Stimulated activated naive CD4-positive, alpha-beta T cell (primary cell): ENCODE results near the gene PLD5.
"Not testable (repeated sequence)": the region's sequence is repeated elsewhere in the genome, so short reads cannot be mapped to it uniquely, and the experiment has no call there.

Experiments used
- DNase-seq, 6 experiments: peaks; one replicate each; lab custom pipeline; 2025; lab: John Stamatoyannopoulos, UW

Gene PLD5

DNA sequence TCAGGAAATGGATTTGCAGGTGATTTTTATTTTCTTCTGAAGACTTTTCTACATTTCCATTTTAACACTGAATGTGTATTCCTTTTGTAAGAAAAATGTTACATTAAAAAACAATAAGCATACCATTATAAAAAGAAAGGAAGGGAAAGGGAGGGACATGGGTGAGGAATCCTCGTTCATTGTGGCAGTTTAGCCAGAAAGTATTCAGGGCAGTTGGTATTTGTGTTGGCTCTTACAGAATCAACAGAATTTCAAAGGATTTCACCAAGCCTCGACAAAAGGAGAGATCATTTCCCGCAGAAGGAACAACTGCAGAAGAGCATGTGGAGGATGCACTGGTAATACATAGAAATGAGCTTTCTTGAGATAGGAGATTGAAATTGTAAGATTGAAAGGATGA is 35.0 kb downstream of the PLD5 start:
- no peak for DNase-seq

DNA sequence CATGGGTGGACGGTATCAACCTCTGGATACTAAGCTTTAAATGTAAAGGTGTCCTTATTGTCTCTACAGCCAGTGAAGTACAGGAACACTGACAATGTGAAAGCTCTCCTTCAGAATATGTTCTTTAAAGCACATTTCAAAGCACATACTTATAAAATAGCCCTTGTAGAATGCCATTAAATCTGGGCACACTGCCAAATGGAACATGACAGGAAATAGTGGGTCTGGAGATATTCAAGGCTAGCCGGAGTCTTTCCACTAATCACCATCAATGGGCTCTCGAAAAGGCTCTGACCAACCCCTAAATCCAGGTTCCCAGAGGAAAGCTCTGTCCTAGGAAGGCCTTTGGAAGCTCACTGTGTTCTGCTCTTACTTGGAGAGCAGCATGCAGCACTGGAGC is 46.6 kb downstream of the PLD5 start:
- no peak for DNase-seq

DNA sequence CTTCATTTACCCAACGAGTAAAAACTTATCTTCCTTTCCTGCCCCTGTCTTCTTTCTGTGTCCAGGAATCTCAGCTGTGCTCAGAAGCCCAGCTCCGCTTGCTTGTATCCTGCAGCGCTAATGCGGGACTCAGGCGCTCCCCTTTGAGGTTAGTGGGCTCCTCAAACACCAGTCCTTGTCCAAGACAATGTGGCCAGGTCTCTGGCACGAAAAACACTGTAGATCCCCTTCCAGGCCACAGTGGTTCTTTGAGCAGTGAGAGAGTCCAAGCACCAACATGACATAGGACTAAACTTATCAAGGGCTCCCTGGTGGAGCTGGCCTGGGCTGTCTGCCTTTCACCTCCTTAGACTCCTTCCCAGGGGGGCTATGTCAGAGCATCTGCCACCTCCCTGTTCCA is 53.7 kb downstream of the PLD5 start:
- no peak for DNase-seq

DNA sequence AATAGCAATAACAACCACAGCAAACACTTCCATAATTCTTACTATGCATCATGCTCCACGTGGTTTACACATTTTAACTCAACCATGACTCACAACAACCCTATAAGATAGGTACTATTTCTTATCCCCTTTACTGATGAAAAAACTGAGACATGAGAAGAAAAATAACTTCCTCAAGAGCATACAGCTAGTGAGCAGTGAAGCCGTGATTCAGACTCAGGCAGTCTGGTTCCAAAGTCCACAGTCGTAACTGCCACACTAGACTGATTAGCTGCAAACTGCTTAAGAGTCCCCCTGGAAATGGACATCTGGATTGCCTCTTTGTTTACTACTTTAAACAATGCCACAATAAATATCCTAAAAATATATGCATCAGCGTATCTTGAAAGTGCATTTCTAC is 55.7 kb downstream of the PLD5 start:
- no peak for DNase-seq

DNA sequence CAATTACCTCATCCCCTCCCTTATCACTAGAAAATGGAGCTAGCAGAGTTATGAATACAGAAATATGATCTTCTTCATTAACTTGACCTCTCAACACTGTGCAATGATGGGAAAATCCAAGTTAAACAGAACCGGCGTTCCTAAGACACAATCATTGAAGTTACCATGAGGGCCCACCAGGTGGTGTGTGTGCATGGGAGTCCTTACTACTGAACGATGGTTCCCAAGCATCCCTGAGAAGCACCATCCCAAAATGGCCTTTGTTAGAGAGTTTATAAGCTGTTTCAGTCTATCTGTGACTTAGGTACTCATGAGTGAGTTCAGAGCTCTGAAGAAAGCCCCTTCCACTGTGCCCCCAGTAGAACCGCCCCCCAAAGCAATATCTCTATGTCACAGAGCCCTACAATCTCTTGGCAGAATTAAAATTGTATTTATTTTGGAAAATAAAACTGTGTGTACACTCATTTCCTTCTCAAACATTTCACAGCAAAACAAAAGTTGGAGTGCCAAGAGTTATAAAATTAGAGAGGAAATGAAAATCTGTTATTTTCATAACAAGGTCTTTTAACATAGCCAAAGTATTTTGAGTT is 56.8 kb downstream of the PLD5 start:
- no peak for DNase-seq

DNA sequence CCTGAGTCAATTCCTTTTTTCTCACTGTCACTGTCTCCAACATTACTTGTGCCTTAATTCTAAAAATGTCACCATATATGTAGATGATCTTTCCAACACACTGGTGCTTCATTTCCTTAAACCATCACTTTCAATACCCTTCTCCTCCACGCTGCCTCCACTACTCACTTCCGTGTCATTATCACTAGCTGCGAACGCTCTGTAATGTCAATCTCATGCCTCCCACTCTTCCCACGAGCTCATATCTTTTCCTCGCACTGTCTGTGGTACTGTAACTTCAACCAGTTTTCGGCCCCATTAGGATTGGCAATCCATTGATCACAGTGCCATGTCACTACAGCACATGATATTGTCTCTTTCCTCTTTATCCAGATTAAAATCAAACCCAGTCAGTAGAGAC is 61.6 kb downstream of the PLD5 start:
- no peak for DNase-seq

DNA sequence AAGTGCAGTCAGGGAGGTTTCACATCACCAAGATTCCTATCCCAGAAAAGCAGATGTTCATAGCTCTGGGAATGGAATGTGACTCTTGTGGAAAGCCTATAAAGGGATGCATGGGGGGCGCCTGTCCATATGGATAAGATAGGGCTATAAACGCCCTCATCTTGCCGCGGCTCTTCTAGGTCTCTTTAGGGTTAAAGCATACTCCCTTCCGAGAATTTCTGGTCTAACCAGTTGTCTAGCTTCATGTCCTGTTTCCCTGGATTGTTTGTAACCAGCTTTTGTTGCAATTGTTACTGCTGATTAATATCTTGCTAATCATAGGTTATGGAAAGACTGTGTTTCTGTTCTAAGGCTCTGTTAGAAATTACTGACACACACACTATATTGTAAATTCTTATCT is 64.8 kb downstream of the PLD5 start:
- not testable (repeated sequence) for DNase-seq

DNA sequence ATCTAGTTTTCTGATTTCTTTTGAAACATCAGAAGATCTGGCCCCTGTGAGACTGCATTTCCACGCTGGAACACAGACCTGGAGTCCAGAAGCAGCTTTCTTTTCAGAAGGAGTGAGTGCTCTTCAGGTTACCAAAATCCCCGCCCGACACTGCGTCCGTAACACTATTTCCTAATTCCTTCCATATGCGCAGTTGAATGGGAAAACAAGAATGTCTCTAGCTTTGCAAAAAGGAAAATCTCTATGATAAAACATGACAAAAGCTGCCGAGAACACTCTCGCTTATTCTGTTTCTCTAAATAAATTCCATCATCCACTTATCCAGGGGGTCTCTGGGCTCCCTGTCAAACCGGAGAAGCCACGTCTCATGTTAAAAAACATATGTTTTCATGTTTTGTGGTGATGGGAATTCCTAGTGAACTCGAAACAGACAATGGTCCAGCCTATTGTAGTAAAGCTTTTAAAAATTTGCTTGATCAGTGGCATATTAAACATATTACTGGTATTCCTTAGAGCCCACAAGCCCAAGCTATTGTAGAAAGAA is 67.7 kb downstream of the PLD5 start:
- no peak for DNase-seq

DNA sequence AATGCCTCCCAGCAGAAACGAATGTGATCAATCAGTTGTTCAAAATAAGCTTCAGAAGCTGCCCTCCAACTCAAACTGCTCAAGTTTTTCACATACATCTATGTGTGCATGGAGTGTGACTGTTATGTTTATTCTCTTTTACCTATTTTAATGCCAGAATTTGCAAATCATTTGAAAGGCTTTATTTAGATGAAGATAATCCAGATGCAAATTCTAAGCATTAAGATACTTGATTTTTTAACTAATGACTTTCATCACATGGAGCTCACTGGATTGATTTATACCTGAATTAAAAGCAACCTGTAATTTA is 69.5 kb downstream of the PLD5 start:
- DNase-seq = no peak

DNA sequence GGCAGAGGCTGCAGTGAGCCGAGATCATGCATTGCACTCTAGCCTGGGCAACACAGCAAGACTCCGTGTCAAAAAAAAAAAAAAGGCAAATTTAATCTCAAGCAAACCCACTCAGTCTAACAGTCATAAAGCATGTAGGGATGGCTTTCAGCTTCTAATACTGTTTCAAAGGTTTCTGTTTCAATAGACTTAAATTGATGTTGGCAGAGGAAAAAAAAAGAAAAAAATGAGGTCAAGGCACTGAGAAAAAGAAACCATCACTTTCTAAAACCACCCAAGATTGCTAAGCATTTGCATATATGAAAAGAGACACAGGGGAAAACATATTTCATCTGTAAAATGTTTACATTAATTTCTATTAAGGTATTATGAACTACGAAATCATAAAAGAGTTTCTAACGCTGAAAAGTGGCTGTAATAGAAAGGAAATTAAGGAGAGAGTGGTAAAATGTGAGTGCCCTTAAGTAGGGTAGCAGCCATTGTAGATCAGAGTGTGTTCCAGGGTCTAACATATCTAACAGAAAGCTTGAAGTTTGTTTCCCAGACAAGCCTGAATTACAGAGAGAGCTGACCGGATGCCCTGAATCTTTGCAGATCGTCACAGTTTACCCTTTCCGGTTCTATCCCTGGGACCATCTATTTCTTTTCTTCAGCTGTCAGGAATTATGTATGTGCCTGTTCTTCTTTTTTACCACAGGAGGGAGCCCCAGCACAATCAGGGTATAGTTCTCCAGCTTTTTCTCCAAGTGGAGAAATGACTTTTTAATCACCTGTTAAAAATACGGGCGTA is 70.0 kb downstream of the PLD5 start:
- DNase-seq = no peak

DNA sequence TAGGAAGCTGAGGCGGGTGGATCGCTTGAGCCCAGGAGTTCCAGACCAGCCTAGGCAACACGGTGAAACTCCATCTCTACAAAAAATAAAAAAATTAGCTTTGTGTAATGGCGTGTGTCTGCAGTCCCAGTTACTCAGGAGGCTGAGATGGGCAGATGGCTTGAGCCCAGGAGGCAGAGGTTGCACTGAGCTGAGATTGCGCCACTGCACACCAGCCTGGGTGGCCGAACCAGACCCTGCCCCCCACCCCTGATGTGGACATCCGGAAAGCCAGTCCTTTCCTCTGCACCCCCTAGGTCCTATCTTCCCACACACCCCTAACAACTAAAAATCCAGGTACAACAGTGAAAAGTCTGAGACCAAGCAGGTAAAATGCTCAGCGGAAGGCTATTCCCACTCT is 71.9 kb downstream of the PLD5 start:
- DNase-seq = no peak

DNA sequence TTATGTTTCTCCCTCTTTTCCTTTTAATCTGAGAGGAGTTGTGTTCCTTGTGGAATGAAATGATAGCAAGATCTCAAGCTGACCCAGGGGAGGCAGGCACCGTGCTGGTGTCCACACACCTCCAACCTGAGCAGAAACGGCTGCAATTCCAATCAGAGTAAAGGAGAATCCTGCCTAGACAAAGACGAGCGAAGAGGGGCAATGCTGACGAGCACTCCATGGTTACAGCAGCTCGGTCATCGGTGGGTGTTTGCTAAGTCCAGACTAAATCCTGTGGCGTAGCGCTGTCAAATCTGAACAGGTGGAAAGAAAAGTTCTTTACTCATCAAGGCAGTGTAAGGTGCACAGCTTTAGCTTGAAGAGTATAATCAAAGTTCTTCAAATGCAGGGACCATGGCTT is 74.8 kb downstream of the PLD5 start:
- no peak for DNase-seq

DNA sequence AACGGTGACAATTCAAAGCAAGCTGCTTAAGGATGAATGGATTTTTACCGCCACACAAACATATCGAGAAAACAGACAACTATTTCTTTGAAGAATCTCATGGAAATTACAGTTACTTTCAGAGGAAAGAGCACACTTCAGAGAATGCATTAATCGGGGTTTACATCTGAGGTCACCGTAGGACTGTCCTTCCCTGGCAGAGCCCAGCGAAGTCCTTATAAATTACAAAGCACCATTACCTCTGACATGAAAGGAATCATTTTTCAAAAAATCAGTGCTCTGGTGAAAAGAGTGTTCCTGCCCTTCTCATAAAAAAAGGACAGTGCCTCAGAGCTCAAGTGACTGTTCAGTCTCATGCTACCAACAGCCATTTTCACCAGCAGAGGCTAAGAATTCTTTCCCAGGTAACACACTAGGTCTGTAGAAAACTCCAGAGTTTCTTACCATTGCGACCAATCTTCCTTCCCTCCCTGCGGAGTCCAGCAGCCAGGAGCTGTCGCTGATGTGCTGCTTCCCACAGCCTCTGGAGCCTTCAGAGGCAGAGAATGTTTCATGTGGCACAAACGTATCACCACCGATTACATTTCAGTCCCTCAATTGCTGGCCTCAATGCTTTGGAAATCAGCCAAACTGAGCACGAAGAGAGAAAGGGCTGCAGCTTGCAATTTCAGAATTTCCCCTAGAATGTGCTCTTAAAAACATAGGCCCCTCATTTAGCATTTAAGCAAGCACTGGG is 75.4 kb downstream of the PLD5 start:
- no peak for DNase-seq

DNA sequence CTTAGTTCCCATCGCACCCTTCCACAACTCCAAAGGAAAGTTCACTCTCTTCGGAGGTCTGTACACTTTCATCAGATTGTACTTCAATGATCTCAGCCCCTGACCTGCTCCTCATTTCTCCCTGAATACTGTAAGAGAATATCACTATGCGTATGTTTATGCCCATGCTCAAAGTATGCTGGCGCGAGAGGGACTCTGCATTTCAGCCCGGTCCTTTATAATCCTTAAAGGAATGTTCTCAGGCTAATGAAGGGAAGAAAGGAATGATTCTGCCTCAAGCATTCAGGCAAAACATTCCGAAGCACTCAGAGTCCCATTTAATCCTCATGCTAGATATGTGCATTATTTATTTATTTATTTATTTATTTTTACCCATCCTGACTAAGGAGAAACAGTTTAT is 76.8 kb downstream of the PLD5 start:
- no peak for DNase-seq

DNA sequence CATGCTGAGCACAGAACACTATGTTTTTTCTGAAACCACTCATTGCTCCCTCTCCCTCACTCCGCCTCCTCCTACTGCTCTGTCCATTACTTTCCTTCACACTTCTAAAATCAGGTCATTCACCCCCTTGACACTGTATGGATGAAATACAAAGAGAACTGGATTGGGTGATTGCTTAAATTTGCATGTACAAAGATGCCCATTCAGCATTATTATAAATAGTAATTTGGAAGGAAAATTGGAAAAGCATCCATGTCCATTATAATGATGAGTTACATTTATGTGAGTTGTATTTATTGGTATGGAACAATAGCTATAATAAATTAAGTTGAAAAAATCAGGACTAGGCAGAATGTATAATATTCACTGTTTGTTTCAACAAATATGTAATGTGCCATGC is 83.7 kb downstream of the PLD5 start:
- no peak for DNase-seq

DNA sequence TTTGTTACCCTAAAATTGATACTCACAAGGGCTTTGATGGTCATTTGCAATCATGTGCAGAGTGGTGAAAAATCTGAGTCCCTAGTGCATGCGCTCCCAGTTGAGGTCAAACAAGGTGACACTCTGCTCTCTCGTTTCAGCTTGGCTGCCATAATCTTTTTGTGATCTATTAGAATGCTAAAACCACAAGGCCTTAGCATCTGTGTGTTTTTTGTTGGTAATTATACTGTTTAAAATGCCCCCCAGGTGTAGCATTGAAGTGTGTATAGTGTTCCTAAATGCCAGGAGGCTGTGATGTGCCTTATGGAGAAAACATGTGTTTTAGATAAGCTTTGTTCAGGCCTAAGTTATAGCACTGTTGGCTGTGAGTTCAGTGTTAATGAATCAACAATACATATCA is 89.3 kb downstream of the PLD5 start:
- no peak for DNase-seq

DNA sequence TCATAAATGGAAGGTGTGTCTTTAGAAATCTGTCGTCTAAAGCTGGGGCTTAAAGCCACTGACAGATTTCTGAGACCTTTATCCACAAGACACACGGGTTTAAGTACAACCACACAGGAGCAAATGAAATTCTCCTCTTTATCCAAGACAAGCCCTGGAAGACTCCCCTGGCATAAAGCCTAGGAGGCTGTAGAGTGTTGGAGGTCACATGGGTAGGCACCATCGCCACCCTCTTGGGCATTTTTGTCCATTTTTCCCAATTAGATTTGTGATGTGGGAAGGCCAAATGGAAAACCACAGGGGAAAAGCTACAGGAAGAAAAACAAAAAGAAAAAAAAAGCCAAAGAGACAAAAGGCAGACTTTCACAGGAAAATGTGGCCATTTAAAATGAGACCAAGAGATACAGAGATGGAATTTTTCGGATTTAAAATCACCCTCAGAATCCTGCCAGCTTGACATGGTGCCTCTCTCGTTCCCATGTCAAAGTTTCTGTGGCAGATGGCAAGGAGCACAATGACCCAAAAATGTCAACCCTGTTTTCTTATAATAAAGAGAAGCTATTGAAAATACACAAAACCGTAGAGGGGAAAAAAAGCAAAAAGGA is 91.9 kb downstream of the PLD5 start:
- no peak for DNase-seq

DNA sequence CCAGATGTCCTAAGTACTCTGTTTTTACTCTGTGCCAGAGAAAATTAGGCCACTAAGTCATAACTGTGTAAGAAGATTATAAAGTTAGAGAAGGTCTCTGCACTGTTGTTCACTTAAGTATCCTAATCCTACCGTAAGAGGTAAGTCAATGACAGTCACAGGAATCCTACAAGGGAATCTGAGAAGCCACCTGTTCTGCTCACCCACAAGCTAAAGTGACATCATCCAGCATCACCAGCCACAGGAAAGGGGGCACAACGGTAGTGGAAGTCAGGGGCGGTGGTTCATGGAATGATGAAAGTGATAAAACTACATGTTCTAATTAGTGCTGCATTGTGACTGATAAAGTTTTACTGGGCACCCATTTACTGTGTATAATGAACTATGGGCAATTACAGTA is 92.7 kb downstream of the PLD5 start:
- DNase-seq = no peak

DNA sequence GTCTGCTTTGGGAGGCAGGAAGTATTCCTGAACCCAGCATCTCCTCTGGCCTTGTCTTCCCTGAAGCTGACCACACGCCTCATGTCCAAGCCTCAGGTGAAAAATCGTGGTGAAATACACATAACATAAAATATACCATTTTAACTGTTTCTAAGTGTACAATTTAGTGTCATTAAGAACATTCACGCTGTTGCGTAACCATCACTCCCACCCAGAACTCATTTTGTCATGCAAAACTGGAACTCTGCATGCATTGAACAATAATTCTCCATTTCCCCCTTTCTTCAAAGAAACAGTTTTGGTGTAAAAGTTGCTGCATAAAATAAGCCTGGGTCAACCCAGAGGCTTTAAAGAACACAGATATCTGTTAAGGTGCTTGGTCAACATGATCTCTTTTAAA is 93.5 kb downstream of the PLD5 start:
- no peak for DNase-seq

DNA sequence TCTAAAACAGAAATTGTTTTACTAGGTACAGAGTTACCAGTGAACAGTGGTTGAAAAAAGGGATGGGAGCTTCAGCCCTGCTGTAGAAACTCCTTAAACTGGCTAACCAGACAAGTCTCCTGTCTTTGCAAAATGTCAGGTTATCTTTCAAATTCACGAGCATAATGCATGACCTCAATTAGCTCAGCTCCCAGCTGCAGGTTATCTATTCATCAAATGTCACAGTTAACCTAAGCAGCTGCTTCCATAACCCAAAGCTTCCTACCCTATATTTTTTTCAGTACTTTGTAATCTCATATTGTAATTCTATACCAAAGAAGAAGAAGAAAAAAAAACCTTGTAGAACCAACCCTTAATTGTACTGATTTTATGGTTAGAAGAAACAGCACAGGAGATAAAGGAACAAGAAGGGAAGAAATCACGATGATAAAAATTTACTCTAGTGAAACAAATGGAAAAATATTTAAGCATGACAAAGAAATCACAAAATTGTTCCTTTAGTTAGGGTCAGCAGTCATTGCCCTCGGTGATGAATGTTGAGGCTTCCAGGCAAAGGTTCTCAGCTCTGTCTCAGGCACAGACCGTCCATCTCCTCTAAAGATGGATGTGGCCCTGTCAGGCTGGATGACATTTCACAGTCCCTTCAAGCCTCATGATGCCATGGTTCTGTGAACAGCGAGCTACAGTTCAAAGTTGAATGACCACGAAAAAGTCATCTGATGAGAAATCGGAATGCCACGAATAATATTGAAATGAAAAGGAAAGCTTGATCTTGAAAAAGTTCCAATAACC is 95.9 kb downstream of the PLD5 start:
- DNase-seq = no peak

DNA sequence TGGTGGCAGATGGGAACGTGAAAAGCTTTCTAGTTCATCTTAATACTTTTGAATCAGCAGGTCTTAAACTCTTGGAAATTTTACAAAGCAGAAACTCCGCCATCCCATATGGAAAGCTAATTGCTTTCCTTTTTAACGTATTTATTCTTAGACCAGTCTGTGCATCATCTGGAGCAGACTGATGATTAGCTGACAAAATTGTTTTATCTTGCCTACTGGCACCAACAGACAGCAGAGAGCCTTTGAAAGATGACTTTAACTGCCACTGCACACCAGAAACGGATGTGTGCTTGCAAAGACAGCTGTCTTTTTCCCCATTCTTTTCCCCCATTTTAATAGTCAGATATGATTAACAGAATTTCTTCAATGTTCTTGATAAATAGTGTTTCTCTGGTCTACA is 97.0 kb downstream of the PLD5 start:
- DNase-seq = no peak

DNA sequence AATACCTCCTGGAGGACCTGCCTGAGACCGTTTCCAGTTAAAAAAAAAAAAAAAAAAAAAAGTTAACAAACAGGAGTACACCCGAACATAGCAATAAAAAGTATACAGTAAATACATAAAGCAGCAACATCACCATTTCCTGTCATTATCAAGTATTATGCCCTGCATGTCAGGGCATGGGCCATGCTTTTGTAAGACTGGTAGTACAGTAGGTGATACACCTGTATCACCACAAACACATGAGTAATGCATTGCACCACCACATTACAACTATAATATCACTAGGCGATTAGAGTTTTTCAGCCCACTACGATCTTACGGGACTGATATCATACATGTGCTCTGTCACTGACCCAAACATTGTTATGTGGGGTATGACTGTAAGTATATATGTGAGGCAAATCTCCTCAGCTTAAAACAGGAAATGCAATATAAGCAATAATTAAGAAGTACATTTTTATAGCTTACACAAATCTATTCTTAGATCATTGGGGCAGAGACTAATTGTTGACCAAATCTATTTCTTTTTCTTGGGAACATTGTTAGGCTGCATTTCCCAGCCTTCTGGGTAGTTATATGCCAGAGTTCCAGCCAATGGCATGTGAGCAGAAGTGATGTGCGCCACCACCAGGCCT is 98.1 kb downstream of the PLD5 start:
- no peak for DNase-seq
